GM12878 (cell line): ENCODE measurements around the gene FGF12. TPM values are rescaled to one million over a fixed set of nuclear protein-coding genes. Genes with fewer than 3 reads are reported as not detected.

ENCODE experiments used
- ATAC-seq: fragments of 200-7000 bp; cut with Tn5 transposase; 3 replicates; pipeline ENCODE4 v1.9.1; 2020; ENCODE audit warnings: mild to moderate bottlenecking, moderate library complexity
- BruUV-seq: library from RNA; stranded (reverse); fragments of 400-500 nt; replicated peaks from 2 replicates; lab custom pipeline; 2021; lab: Mats Ljungman, UMichigan
- CTCF ChIA-PET: fragments of 300-600 bp; sonication (Branson Sonifier 250); formaldehyde crosslinking; extraction: SDS; loops from one replicate; lab custom pipeline; 2021; ENCODE audit warnings: inconsistent platforms; lab: Yijun Ruan, JAX
- POLR2A ChIA-PET: fragments of 350-600 bp; formaldehyde crosslinking; extraction: SDS; loops from one replicate; lab custom pipeline; 2021; ENCODE audit warnings: inconsistent platforms; lab: Charles Lee
- RAD21 ChIA-PET: fragments of 300-600 bp; sonication (Branson Sonifier 250); formaldehyde crosslinking; loops from one replicate; lab custom pipeline; 2023; ENCODE audit warnings: antibody characterized with exemption; ENCODE audit not compliant: unreplicated experiment; lab: Charles Lee
- SMC1A ChIA-PET: fragments of 300-600 bp; sonication (Branson Sonifier 250); formaldehyde crosslinking; loops from one replicate; lab custom pipeline; 2023; ENCODE audit not compliant: unreplicated experiment, uncharacterized antibody; lab: Charles Lee
- DNase-seq: peaks from one replicate; pipeline ENCODE4 v3.0.0-alpha.2; 2011; ENCODE audit warnings: low read depth, low spot score
- FAIRE-seq: peaks from 3 replicates; lab custom pipeline; 2011; peaks lifted over from hg19 to GRCh38; lab: Jason Lieb, UNC
- H2AFZ ChIP-seq: 2 replicates; pipeline ENCODE4 v1.6.0; 2011; ENCODE audit warnings: low read depth, low read length, control low read depth; ENCODE audit not compliant: control insufficient read depth
- H3K27ac ChIP-seq: 2 replicates; pipeline ENCODE4 v1.5.1; 2011; ENCODE audit warnings: control low read depth; ENCODE audit not compliant: control insufficient read depth, insufficient read depth
- H3K27me3 ChIP-seq, 2 experiments: replicated peaks in 1 of 2; 2 replicates each; pipeline versions ENCODE4 v1.6.0 to v1.6.1; 2011; ENCODE audit warnings: low read length in 1 of 2; ENCODE audit not compliant: control insufficient read depth in 2 of 2, insufficient read depth in 2 of 2
- H3K36me3 ChIP-seq, 2 experiments: 2 replicates each; pipeline ENCODE4 v1.5.1; 2011; ENCODE audit warnings: low read length in 1 of 2; ENCODE audit not compliant: control insufficient read depth in 2 of 2, insufficient read depth in 2 of 2
- H3K4me1 ChIP-seq: 2 replicates; pipeline ENCODE4 v1.6.1; 2011; ENCODE audit warnings: mild to moderate bottlenecking, low read length, moderate library complexity, mixed read lengths; ENCODE audit not compliant: control insufficient read depth, insufficient read depth
- H3K4me2 ChIP-seq: 2 replicates; pipeline ENCODE4 v1.6.0; 2011; ENCODE audit warnings: control low read depth; ENCODE audit not compliant: control insufficient read depth, insufficient read depth
- H3K4me3 ChIP-seq: fragments of 200-600 bp; sonication (generic); 2 replicates; pipeline ENCODE4 v1.5.1; 2016
- H3K79me2 ChIP-seq: 2 replicates; pipeline ENCODE4 v1.6.0; 2011; ENCODE audit warnings: low read length; ENCODE audit not compliant: control insufficient read depth, insufficient read depth
- H3K9ac ChIP-seq: 2 replicates; pipeline ENCODE4 v1.8.0; 2011; ENCODE audit warnings: low read length, control low read depth, mixed read lengths; ENCODE audit not compliant: control insufficient read depth, insufficient read depth
- H3K9me3 ChIP-seq: replicated peaks from 3 replicates; pipeline ENCODE4 v1.5.1; 2011; ENCODE audit warnings: mild to moderate bottlenecking, low read length; ENCODE audit not compliant: control insufficient read depth, insufficient read depth
- H4K20me1 ChIP-seq: 2 replicates; pipeline ENCODE4 v1.6.0; 2011; ENCODE audit not compliant: control insufficient read depth, insufficient read depth
- ATF3 ChIP-seq: IDR thresholded peaks from 2 replicates; pipeline ENCODE4 v1.6.1; 2011; ENCODE audit warnings: low read depth, mild to moderate bottlenecking, low read length, moderate library complexity, borderline replicate concordance; ENCODE audit errors: extremely low read depth
- BRCA1 ChIP-seq: IDR thresholded peaks from 2 replicates; pipeline ENCODE4 v1.6.1; 2011; ENCODE audit warnings: low read depth, low read length, improper control_type of control experiment
- CHD2 ChIP-seq: IDR thresholded peaks from 2 replicates; pipeline ENCODE4 v1.6.1; 2011; ENCODE audit warnings: low read depth, low read length, improper control_type of control experiment, borderline replicate concordance
- E2F4 ChIP-seq: IDR thresholded peaks from 2 replicates; pipeline ENCODE4 v1.6.1; 2012; ENCODE audit warnings: low read depth, low read length, improper control_type of control experiment
- ELK1 ChIP-seq: IDR thresholded peaks from 2 replicates; pipeline ENCODE4 v1.6.1; 2012; ENCODE audit warnings: low read depth, low read length, improper control_type of control experiment
- EZH2 ChIP-seq: IDR thresholded peaks from 2 replicates; pipeline ENCODE4 v1.6.1; 2012; ENCODE audit warnings: low read depth, mild to moderate bottlenecking, control low read depth, inconsistent platforms, low read length, borderline replicate concordance; ENCODE audit not compliant: control insufficient read depth
- IRF4 ChIP-seq: IDR thresholded peaks from 2 replicates; pipeline ENCODE4 v1.6.1; 2011; ENCODE audit warnings: low read depth, low read length
- JUND ChIP-seq: IDR thresholded peaks from 2 replicates; pipeline ENCODE4 v1.6.1; 2012; ENCODE audit warnings: low read depth, mild to moderate bottlenecking, low read length, improper control_type of control experiment, moderate library complexity
- KAT2A ChIP-seq: conservative IDR thresholded peaks from 2 replicates; pipeline ENCODE4 v1.6.1; 2011; ENCODE audit warnings: low read depth, low read length; ENCODE audit not compliant: control insufficient read depth
- KDM1A ChIP-seq: fragments of 200-600 bp; sonication (generic); IDR thresholded peaks from 2 replicates; pipeline ENCODE4 v1.6.1; 2016; ENCODE audit warnings: borderline replicate concordance
- RAD21 ChIP-seq: IDR thresholded peaks from 2 replicates; pipeline ENCODE4 v1.6.1; 2011; ENCODE audit warnings: mild to moderate bottlenecking, low read depth, low read length, moderate library complexity; ENCODE audit not compliant: insufficient read depth
- RELA ChIP-seq: fragments of 450-650 bp; IDR thresholded peaks from 2 replicates; pipeline ENCODE4 v1.8.0; 2014; ENCODE audit warnings: borderline replicate concordance; ENCODE audit not compliant: partially characterized antibody
- SMAD5 ChIP-seq: IDR thresholded peaks from 2 replicates; pipeline ENCODE4 v1.6.1; 2016; ENCODE audit warnings: antibody characterized with exemption, low read depth
- SUPT20H ChIP-seq: IDR thresholded peaks from 2 replicates; pipeline ENCODE4 v1.6.1; 2011; ENCODE audit warnings: low read depth, mild to moderate bottlenecking, low read length, moderate library complexity, borderline replicate concordance; ENCODE audit not compliant: control insufficient read depth
- TAF1 ChIP-seq: IDR thresholded peaks from 2 replicates; pipeline ENCODE4 v1.6.1; 2011; ENCODE audit warnings: mild to moderate bottlenecking, low read depth, low read length, borderline replicate concordance
- TCF3 ChIP-seq: IDR thresholded peaks from 2 replicates; pipeline ENCODE4 v1.6.1; 2012; ENCODE audit warnings: low read depth, mild to moderate bottlenecking, low read length, borderline replicate concordance; ENCODE audit not compliant: insufficient read depth
- ZNF207 ChIP-seq: fragments of 450-650 bp; IDR thresholded peaks from 2 replicates; pipeline ENCODE4 v1.6.1; 2014; ENCODE audit warnings: antibody characterized with exemption, mild to moderate bottlenecking, borderline replicate concordance
- ZSCAN29 ChIP-seq: fragments of 450-650 bp; IDR thresholded peaks from 2 replicates; pipeline ENCODE4 v1.6.1; 2017; ENCODE audit warnings: mild to moderate bottlenecking, moderate library complexity
- WGBS: methylation state at CpG from one replicate; pipeline ENCODE4 v1.1.6; 2016; ENCODE audit warnings: low lambda C conversion rate; ENCODE audit not compliant: insufficient replicate concordance, insufficient coverage; ENCODE audit errors: missing lambda C conversion rate; 5-methylcytosine and 5-hydroxymethylcytosine counted together
- in situ Hi-C: fragments of 300-500 bp; cut with MboI; formaldehyde crosslinking; loops from 9 replicates; pipeline ENCODE4 v1.14.3; 2018; ENCODE audit warnings: mixed read lengths
- intact Hi-C: fragments of 100-400 bp; cut with micrococcal nuclease; formaldehyde crosslinking; loops from one replicate; pipeline ENCODE4 v1.14.2; 2022; ENCODE audit not compliant: unreplicated experiment
- polyA plus RNA-seq, 11 experiments: library from polyadenylated mRNA; depleted of rRNA in 4 of 11; unstranded in 6 of 11; stranded (reverse) in 5 of 11; fragments of >200 nt; fragmentation: Nextera tagmentation in 4 of 11; fragmentation: Illumina TruSeq in 1 of 11; extraction: Ambion mirVana in 4 of 11; extraction: Trizol in 1 of 11; gene quantifications; 1 replicate in 1 of 11; 2 replicates in 10 of 11; pipeline versions ENCODE4 v1.2.1 to v1.2.3, GENCODE V29; 2011 to 2016; ENCODE audit warnings: inconsistent platforms in 2 of 11, missing spikeins in 2 of 11, low read depth in 1 of 11
- total RNA-seq, 4 experiments: library from RNA; depleted of rRNA in 3 of 4; stranded (reverse); fragments of >200 nt in 3 of 4; fragmentation: Illumina TruSeq in 1 of 4; extraction: Trizol in 1 of 4; gene quantifications; 2 replicates each; pipeline versions ENCODE4 v1.2.1 to v1.2.3, GENCODE V29; 2013 to 2021

FGF12 gene
- total and polyA plus RNA-seq, 10 of the 15 experiments (the other 5 are each of a cell fraction or from before 2014, with no cell fraction given) = 0.03 to 0.43 (median 0.13) TPM; not detected in 7

GRCh38 chr3:192445770-192446644, 281.3 kb downstream of the FGF12 start:
- Histone ChIP-seq H3K9ac (no peak overlapping the region), H2AFZ (no peak overlapping the region), H4K20me1 (no peaks in the 10 kb centered on the region), H3K4me1 (no peaks in the 10 kb centered on the region), H3K27ac (no peak overlapping the region), H3K4me2 (no peak overlapping the region), H3K36me3 (no peaks in the 10 kb centered on the region), H3K79me2 (no peaks in the 10 kb centered on the region), H3K4me3 (no peak overlapping the region), H3K9me3 (no peaks in the 10 kb centered on the region), H3K27me3 (0 out of 4 replicates have a peak, but pooled peaks cover 0 to 1% of the 10 kb centered on the region in 2 experiments)
- 14% methylated on average over 10 of the region's 10 CpGs for WGBS
- ChIA-PET CTCF (interaction anchor here (1.0 to 3.8 kb wide), 6 partner anchors 11 to 1202 kb away, joined by 3 to 45 read pairs (median 10); no protein-coding TSS in a partner anchor), SMC1A (interaction anchor here (2.8 to 4.1 kb wide), 2 partner anchors 10 to 23 kb away, joined by 16 to 19 read pairs; no protein-coding TSS in a partner anchor), POLR2A (no interaction called here), RAD21 (interaction anchor here (1.2 kb wide), 1 partner anchor 23 kb away, joined by 4 read pairs; no protein-coding TSS in a partner anchor)
- no peak for FAIRE-seq
- DNase-seq = no peak
- TF ChIP-seq ZNF207 (no peak), IRF4 (no peak), RAD21 (no peak), SUPT20H (no peak), SMAD5 (no peak), ZSCAN29 (no peak), KDM1A (no peak), CHD2 (no peak), ELK1 (no peak), TAF1 (no peak), E2F4 (no peak), ATF3 (no peak), BRCA1 (no peak), RELA (no peak), KAT2A (no peak), JUND (no peak), TCF3 (no peak), EZH2 (no peak)
- in situ Hi-C loops = loop anchor here (25.0 kb wide), 1 partner anchor 259 kb away; no protein-coding TSS in a partner anchor
- ATAC-seq = no peak
- BruUV-seq = no TSS peak
- intact Hi-C loops = loop anchor here (10.0 kb wide), 1 partner anchor 941 kb away; no protein-coding TSS in a partner anchor
